H9 (cell line): ENCODE measurements around the gene RBM38. TPM values are rescaled to one million over a fixed set of nuclear protein-coding genes. Genes with fewer than 3 reads are reported as not detected.

Experiments used
- DNase-seq: peaks from one replicate; pipeline ENCODE4 v3.0.0-alpha.2; 2017
- H2AFZ ChIP-seq: one replicate; pipeline ENCODE4 v1.6.1; 2013; ENCODE audit warnings: mild to moderate bottlenecking, low read length, control low read depth, moderate library complexity
- H2AK5ac ChIP-seq: 2 replicates; pipeline ENCODE4 v1.6.1; 2013; ENCODE audit warnings: low read length, control low read depth, mixed read lengths; ENCODE audit not compliant: insufficient read length
- H2BK120ac ChIP-seq: one replicate; pipeline ENCODE4 v1.6.1; 2013; ENCODE audit warnings: low read depth, mild to moderate bottlenecking, low read length, control low read depth, inconsistent platforms; ENCODE audit not compliant: poor library complexity, severe bottlenecking
- H2BK12ac ChIP-seq: 2 replicates; pipeline ENCODE4 v1.6.1; 2013; ENCODE audit warnings: low read length, control low read depth, mixed read lengths, low read depth; ENCODE audit not compliant: insufficient read length
- H2BK15ac ChIP-seq: 2 replicates; pipeline ENCODE4 v1.6.1; 2013; ENCODE audit warnings: low read depth, low read length, control low read depth
- H2BK20ac ChIP-seq: one replicate; pipeline ENCODE4 v1.6.1; 2013; ENCODE audit warnings: low read depth, mild to moderate bottlenecking, low read length, control low read depth, inconsistent platforms; ENCODE audit not compliant: poor library complexity, severe bottlenecking
- H2BK5ac ChIP-seq: 2 replicates; pipeline ENCODE4 v1.6.1; 2013; ENCODE audit warnings: low read length, control low read depth, mixed read lengths; ENCODE audit not compliant: insufficient read length
- H3K14ac ChIP-seq: 2 replicates; pipeline ENCODE4 v1.6.1; 2013; ENCODE audit warnings: low read length, control low read depth; ENCODE audit not compliant: insufficient read depth
- H3K18ac ChIP-seq: 2 replicates; pipeline ENCODE4 v1.6.1; 2013; ENCODE audit warnings: low read depth, mild to moderate bottlenecking, mixed read lengths, low read length, control low read depth; ENCODE audit not compliant: insufficient read length
- H3K23ac ChIP-seq: 2 replicates; pipeline ENCODE4 v1.6.1; 2013; ENCODE audit warnings: low read length, control low read depth, mixed read lengths, low read depth; ENCODE audit not compliant: insufficient read length
- H3K23me2 ChIP-seq: 2 replicates; pipeline ENCODE4 v1.6.1; 2013; ENCODE audit warnings: low read depth, mild to moderate bottlenecking, mixed read lengths, low read length, control low read depth; ENCODE audit not compliant: insufficient read length, poor library complexity, severe bottlenecking
- H3K27ac ChIP-seq: 2 replicates; pipeline ENCODE4 v1.5.1; 2013; ENCODE audit warnings: low read length, control low read depth, mixed read lengths, low read depth; ENCODE audit not compliant: insufficient read length
- H3K27me3 ChIP-seq: 2 replicates; pipeline ENCODE4 v1.6.1; 2013; ENCODE audit warnings: low read length, control low read depth, inconsistent platforms; ENCODE audit not compliant: insufficient read depth
- H3K4ac ChIP-seq: 2 replicates; pipeline ENCODE4 v1.6.1; 2013; ENCODE audit warnings: low read depth, mild to moderate bottlenecking, control low read depth, inconsistent platforms, low read length, moderate library complexity
- H3K4me1 ChIP-seq: 2 replicates; pipeline ENCODE4 v1.6.1; 2013; ENCODE audit warnings: low read length, control low read depth, inconsistent platforms; ENCODE audit not compliant: insufficient read depth
- H3K4me2 ChIP-seq: 2 replicates; pipeline ENCODE4 v1.6.1; 2013; ENCODE audit warnings: low read length, control low read depth, mixed read lengths; ENCODE audit not compliant: insufficient read length, insufficient read depth
- H3K56ac ChIP-seq: 2 replicates; pipeline ENCODE4 v1.6.1; 2013; ENCODE audit warnings: low read depth, mild to moderate bottlenecking, mixed read lengths, low read length, control low read depth; ENCODE audit not compliant: insufficient read length
- H3K79me1 ChIP-seq: 2 replicates; pipeline ENCODE4 v1.6.1; 2013; ENCODE audit warnings: low read depth, mild to moderate bottlenecking, moderate library complexity, low read length, control low read depth, inconsistent platforms; ENCODE audit not compliant: insufficient read depth, poor library complexity, severe bottlenecking
- H3K79me2 ChIP-seq: 2 replicates; pipeline ENCODE4 v1.6.1; 2013; ENCODE audit warnings: low read length, control low read depth, inconsistent platforms; ENCODE audit not compliant: insufficient read depth
- H3K9ac ChIP-seq: 2 replicates; pipeline ENCODE4 v1.6.1; 2013; ENCODE audit warnings: low read length, control low read depth, mixed read lengths; ENCODE audit not compliant: insufficient read length; ENCODE audit errors: extremely low read depth
- H3K9me3 ChIP-seq: one replicate; pipeline ENCODE4 v1.6.1; 2013; ENCODE audit warnings: low read depth, low read length, inconsistent platforms; ENCODE audit not compliant: control insufficient read depth
- H3T11ph ChIP-seq: one replicate; pipeline ENCODE4 v1.6.1; 2013; ENCODE audit warnings: mild to moderate bottlenecking, low read length, control low read depth, inconsistent platforms
- H4K20me1 ChIP-seq: one replicate; pipeline ENCODE4 v1.6.1; 2013; ENCODE audit not compliant: control insufficient read depth, insufficient read length, insufficient read depth
- H4K5ac ChIP-seq: 2 replicates; pipeline ENCODE4 v1.6.1; 2013; ENCODE audit warnings: low read depth, mild to moderate bottlenecking, mixed read lengths, low read length, control low read depth; ENCODE audit not compliant: insufficient read length
- H4K8ac ChIP-seq: replicated peaks from 2 replicates; pipeline ENCODE4 v1.6.1; 2013; ENCODE audit warnings: low read length, control low read depth, mixed read lengths, low read depth; ENCODE audit not compliant: insufficient read length
- H4K91ac ChIP-seq: 2 replicates; pipeline ENCODE4 v1.6.1; 2013; ENCODE audit warnings: low read depth, mild to moderate bottlenecking, moderate library complexity, mixed read lengths, low read length, control low read depth; ENCODE audit not compliant: insufficient read length
- H3K27ac Mint-ChIP-seq, 3 experiments: 2 replicates in 2 of 3; 3 replicates in 1 of 3; pipeline ENCODE4 v1.8.0; 2020 to 2021; ENCODE audit warnings: mixed read lengths in 3 of 3, mild to moderate bottlenecking in 1 of 3, moderate library complexity in 1 of 3
- H3K27me3 Mint-ChIP-seq: 2 replicates; pipeline ENCODE4 v1.8.0; 2021; ENCODE audit warnings: low read depth, mild to moderate bottlenecking, moderate library complexity, mixed read lengths
- H3K36me3 Mint-ChIP-seq, 3 experiments: 2 replicates in 2 of 3; 3 replicates in 1 of 3; pipeline ENCODE4 v1.8.0; 2020 to 2021; ENCODE audit warnings: low read depth in 3 of 3, mixed read lengths in 3 of 3; ENCODE audit not compliant: insufficient read depth in 1 of 3
- H3K4me1 Mint-ChIP-seq, 2 experiments: 2 replicates each; pipeline ENCODE4 v1.8.0; 2020; ENCODE audit warnings: mixed read lengths in 2 of 2
- H3K4me3 Mint-ChIP-seq, 2 experiments: 2 replicates in 1 of 2; 3 replicates in 1 of 2; pipeline ENCODE4 v1.8.0; 2020 to 2021; ENCODE audit warnings: mild to moderate bottlenecking in 2 of 2, mixed read lengths in 2 of 2, moderate library complexity in 1 of 2
- H3K9me3 Mint-ChIP-seq, 2 experiments: 2 replicates in 1 of 2; 3 replicates in 1 of 2; pipeline ENCODE4 v1.8.0; 2020; ENCODE audit warnings: mild to moderate bottlenecking in 2 of 2, mixed read lengths in 2 of 2, moderate library complexity in 1 of 2
- WGBS: extraction: QIAGEN DNeasy Blood & Tissue Kit; methylation state at CpG from one replicate; pipeline ENCODE4 v1.1.7; 2013; ENCODE audit warnings: missing lambda C conversion rate, low lambda C conversion rate, mixed read lengths; ENCODE audit not compliant: insufficient read length; ENCODE audit errors: extremely low coverage; 5-methylcytosine and 5-hydroxymethylcytosine counted together
- total RNA-seq: library from RNA; stranded (reverse); gene quantifications from 2 replicates; pipeline ENCODE4 v1.2.1, GENCODE V29; 2021
- TF ChIP-seq, protein P1 (sequence below): fragments of 200-600 bp; sonication (generic); conservative IDR thresholded peaks from 3 replicates; pipeline ENCODE4 v1.8.0; 2021; ENCODE audit warnings: antibody characterized with exemption, mild to moderate bottlenecking

RBM38 gene
- total RNA-seq, 1 experiment from 2014 or later, result 66.8 TPM

DNA sequence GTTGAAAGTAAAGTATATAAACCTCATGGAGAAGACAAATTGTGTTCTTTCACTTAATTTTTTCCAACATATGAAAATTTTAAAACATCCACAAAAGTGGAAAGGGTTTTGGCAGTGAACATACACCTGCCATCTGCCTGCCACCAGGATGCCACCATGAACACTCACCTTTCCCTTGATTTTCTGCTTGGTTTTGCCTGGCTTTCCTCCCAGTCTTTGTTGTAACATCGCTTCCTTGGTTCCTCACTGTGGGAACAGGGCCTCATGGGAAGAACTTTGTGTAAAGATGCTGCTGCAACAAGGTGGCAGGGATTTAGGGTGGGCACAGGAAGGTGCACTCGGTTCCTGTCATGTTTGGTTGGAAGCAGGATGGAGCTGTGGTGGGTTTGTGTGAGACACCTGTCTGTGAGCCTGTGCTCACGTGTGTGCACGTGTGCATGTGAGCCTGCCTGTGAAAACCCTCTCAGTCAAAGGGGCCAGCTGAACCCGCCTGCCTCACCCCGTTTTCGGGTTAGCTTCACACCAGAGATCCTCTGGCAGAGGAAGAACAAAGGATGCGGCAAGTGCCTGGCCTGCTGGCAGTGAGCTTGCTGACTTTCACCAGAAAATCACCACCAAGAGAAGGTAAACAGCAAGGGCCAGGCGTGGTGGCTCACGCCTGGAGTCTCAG lies 11.0 kb upstream of the RBM38 start:
- TF ChIP-seq, protein P1, sequence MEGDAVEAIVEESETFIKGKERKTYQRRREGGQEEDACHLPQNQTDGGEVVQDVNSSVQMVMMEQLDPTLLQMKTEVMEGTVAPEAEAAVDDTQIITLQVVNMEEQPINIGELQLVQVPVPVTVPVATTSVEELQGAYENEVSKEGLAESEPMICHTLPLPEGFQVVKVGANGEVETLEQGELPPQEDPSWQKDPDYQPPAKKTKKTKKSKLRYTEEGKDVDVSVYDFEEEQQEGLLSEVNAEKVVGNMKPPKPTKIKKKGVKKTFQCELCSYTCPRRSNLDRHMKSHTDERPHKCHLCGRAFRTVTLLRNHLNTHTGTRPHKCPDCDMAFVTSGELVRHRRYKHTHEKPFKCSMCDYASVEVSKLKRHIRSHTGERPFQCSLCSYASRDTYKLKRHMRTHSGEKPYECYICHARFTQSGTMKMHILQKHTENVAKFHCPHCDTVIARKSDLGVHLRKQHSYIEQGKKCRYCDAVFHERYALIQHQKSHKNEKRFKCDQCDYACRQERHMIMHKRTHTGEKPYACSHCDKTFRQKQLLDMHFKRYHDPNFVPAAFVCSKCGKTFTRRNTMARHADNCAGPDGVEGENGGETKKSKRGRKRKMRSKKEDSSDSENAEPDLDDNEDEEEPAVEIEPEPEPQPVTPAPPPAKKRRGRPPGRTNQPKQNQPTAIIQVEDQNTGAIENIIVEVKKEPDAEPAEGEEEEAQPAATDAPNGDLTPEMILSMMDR, result no peak
- H3K27me3 ChIP-seq, result no peaks in the 10 kb centered on the region
- no peak overlapping the region for H3K27ac ChIP-seq
- no peak overlapping the region for H4K8ac ChIP-seq
- no peak overlapping the region for H2BK12ac ChIP-seq
- H3K18ac ChIP-seq, result no peak overlapping the region
- no peaks in the 10 kb centered on the region for H3K9me3 Mint-ChIP-seq
- H3K4me1 Mint-ChIP-seq, result peaks cover 2 to 10% of the 10 kb centered on the region in 2 experiments
- H2BK120ac ChIP-seq, result no peak overlapping the region
- peaks cover 20 to 47% (median 38%) of the 10 kb centered on the region in 3 experiments for H3K36me3 Mint-ChIP-seq
- no peak overlapping the region for H3K23ac ChIP-seq
- H3K4me3 Mint-ChIP-seq, result no peak overlapping the region; a peak in 1 of 5 replicates
- H2AK5ac ChIP-seq, result no peak overlapping the region
- no peak overlapping the region for H3K9ac ChIP-seq
- H3K79me1 ChIP-seq, result no peaks in the 10 kb centered on the region
- H2AFZ ChIP-seq, result no peak overlapping the region
- H2BK20ac ChIP-seq, result no peak overlapping the region
- no peaks in the 10 kb centered on the region for H3K4me1 ChIP-seq
- no peak overlapping the region for H2BK5ac ChIP-seq
- H3K27me3 Mint-ChIP-seq, result no peaks in the 10 kb centered on the region
- H4K5ac ChIP-seq, result no peak overlapping the region
- no peak overlapping the region for H3K4me2 ChIP-seq
- H3K14ac ChIP-seq, result no peak overlapping the region
- no peak for DNase-seq
- H4K91ac ChIP-seq, result no peak overlapping the region
- no peak overlapping the region for H3K56ac ChIP-seq
- no peaks in the 10 kb centered on the region for H3K23me2 ChIP-seq
- no peak overlapping the region for H3T11ph ChIP-seq
- no peak overlapping the region for H3K4ac ChIP-seq
- no peaks in the 10 kb centered on the region for H3K9me3 ChIP-seq
- no peaks in the 10 kb centered on the region for H4K20me1 ChIP-seq
- H3K27ac Mint-ChIP-seq, result no peak overlapping the region; a peak in 1 of 7 replicates
- no CpG with 5 or more reads among the region's 10 CpGs for WGBS
- no peaks in the 10 kb centered on the region for H3K79me2 ChIP-seq
- H2BK15ac ChIP-seq, result no peak overlapping the region
